MM.1S (cell line): ENCODE results near the gene DOCK10.

Experiments used
- CTCF ChIP-seq: fragments of 300-600 bp; sonication (generic); IDR thresholded peaks from 2 replicates; pipeline ENCODE4 v1.5.1; 2016; ENCODE audit warnings: antibody characterized with exemption, low read length, mixed read lengths
- EZH2 ChIP-seq: fragments of 300-600 bp; sonication (generic); optimal IDR thresholded peaks from 2 replicates; pipeline ENCODE3; 2017; ENCODE audit warnings: low read depth, mild to moderate bottlenecking, antibody characterized with exemption, low read length, mixed read lengths

- TF ChIP-seq CTCF = no peak
- TF ChIP-seq EZH2 = no peak
Measured at GRCh38 chr2:224846686-224847085, 195.6 kb downstream of the DOCK10 start.
